Endothelial cell (in vitro differentiated cells): ENCODE measurements around the gene ANTXR1. TPM values are rescaled to one million over a fixed set of nuclear protein-coding genes. Genes with fewer than 3 reads are reported as not detected.
"Not testable (repeated sequence)": the region's sequence is repeated elsewhere in the genome, so short reads cannot be mapped to it uniquely, and the experiment has no call there.

Experiments used
- DNase-seq: peaks from one replicate; pipeline ENCODE4 v3.0.0; 2021; ENCODE audit warnings: low spot score
- H3K27ac Mint-ChIP-seq: one replicate; pipeline ENCODE4 v1.8.0; 2021; ENCODE audit warnings: mixed read lengths, inconsistent platforms; ENCODE audit not compliant: unreplicated experiment
- H3K27me3 Mint-ChIP-seq: one replicate; pipeline ENCODE4 v1.8.0; 2021; ENCODE audit warnings: mild to moderate bottlenecking, moderate library complexity, mixed read lengths, inconsistent platforms; ENCODE audit not compliant: unreplicated experiment
- H3K36me3 Mint-ChIP-seq: one replicate; pipeline ENCODE4 v1.8.0; 2021; ENCODE audit warnings: mild to moderate bottlenecking, low read depth, mixed read lengths, inconsistent platforms; ENCODE audit not compliant: unreplicated experiment
- H3K4me1 Mint-ChIP-seq: one replicate; pipeline ENCODE4 v1.8.0; 2021; ENCODE audit warnings: mild to moderate bottlenecking, mixed read lengths, inconsistent platforms; ENCODE audit not compliant: unreplicated experiment
- H3K4me3 Mint-ChIP-seq: one replicate; pipeline ENCODE4 v1.8.0; 2021; ENCODE audit warnings: mild to moderate bottlenecking, mixed read lengths, inconsistent platforms; ENCODE audit not compliant: unreplicated experiment
- H3K9me3 Mint-ChIP-seq: one replicate; pipeline ENCODE4 v1.8.0; 2021; ENCODE audit warnings: mixed read lengths, inconsistent platforms; ENCODE audit not compliant: unreplicated experiment
- CTCF ChIP-seq: fragments of 200-600 bp; sonication (generic); IDR thresholded peaks from one replicate; pipeline ENCODE4 v1.5.0; 2021; ENCODE audit warnings: antibody characterized with exemption; ENCODE audit not compliant: unreplicated experiment
- total RNA-seq: library from RNA; stranded (reverse); fragmentation: NEBNext Ultra II Directional; extraction: Animal tissue kit (Norgen Biotek cat#: 25700); gene quantifications from one replicate; pipeline ENCODE4 v1.2.1, GENCODE V29; 2021; ENCODE audit not compliant: unreplicated experiment

The ANTXR1 gene
- total RNA-seq, 1 donor from 2014 or later = 7.5 TPM

- Mint-ChIP-seq H3K9me3 (no peaks in the 10 kb centered on the region), H3K27ac (no peak overlapping the region), H3K4me3 (no peak overlapping the region), H3K4me1 (peaks cover 9% of the 10 kb centered on the region), H3K36me3 (no peaks in the 10 kb centered on the region), H3K27me3 (peaks cover 3% of the 10 kb centered on the region)
- DNase-seq = no peak
- no peak for TF ChIP-seq CTCF
Measured at GRCh38 chr2:69171897-69172525, 159.0 kb downstream of the ANTXR1 start.

- Mint-ChIP-seq H3K9me3 (no peaks in the 10 kb centered on the region), H3K27ac (no peak overlapping the region), H3K36me3 (no peaks in the 10 kb centered on the region), H3K27me3 (peaks cover 5% of the 10 kb centered on the region), H3K4me1 (peaks cover 15% of the 10 kb centered on the region), H3K4me3 (no peak overlapping the region)
- no peak for DNase-seq
- no peak for TF ChIP-seq CTCF
Measured at GRCh38 chr2:69173706-69174105, 160.7 kb downstream of the ANTXR1 start.

GRCh38 chr2:69174211-69174610 is 161.2 kb downstream of the ANTXR1 start:
- not testable (repeated sequence) for H3K27ac Mint-ChIP-seq, H3K27me3 Mint-ChIP-seq, H3K36me3 Mint-ChIP-seq, DNase-seq, H3K4me3 Mint-ChIP-seq, H3K9me3 Mint-ChIP-seq
- peaks cover 15% of the 10 kb centered on the region for H3K4me1 Mint-ChIP-seq

- Mint-ChIP-seq H3K4me3 (no peak overlapping the region), H3K36me3 (peaks cover 4% of the 10 kb centered on the region), H3K9me3 (no peaks in the 10 kb centered on the region), H3K4me1 (peaks cover 15% of the 10 kb centered on the region), H3K27me3 (peaks cover 2% of the 10 kb centered on the region), H3K27ac (no peak overlapping the region)
- DNase-seq = no peak
- no peak for TF ChIP-seq CTCF
Measured at GRCh38 chr2:69175790-69176715, 163.1 kb downstream of the ANTXR1 start.

GRCh38 chr2:69177063-69177771 is 164.2 kb downstream of the ANTXR1 start:
- Mint-ChIP-seq H3K9me3 (no peaks in the 10 kb centered on the region), H3K27me3 (peaks cover 4% of the 10 kb centered on the region), H3K4me1 (peaks cover 15% of the 10 kb centered on the region), H3K36me3 (peaks cover 4% of the 10 kb centered on the region), H3K27ac (peak overlapping the region; percentile 90), H3K4me3 (no peak overlapping the region)
- no peak for TF ChIP-seq CTCF
- DNase-seq = no peak
